HG02571 (cell line): Measurements from ENCODE around the gene S100G.
"Not testable (repeated sequence)": the region's sequence is repeated elsewhere in the genome, so short reads cannot be mapped to it uniquely, and the experiment has no call there.

Experiments used
- ATAC-seq: cut with Tn5 transposase; IDR thresholded peaks from one replicate; pipeline ENCODE4 v1.9.1; 2021; ENCODE audit warnings: mild to moderate bottlenecking, moderate library complexity; ENCODE audit not compliant: unreplicated experiment

Gene S100G, protein sequence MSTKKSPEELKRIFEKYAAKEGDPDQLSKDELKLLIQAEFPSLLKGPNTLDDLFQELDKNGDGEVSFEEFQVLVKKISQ

DNA sequence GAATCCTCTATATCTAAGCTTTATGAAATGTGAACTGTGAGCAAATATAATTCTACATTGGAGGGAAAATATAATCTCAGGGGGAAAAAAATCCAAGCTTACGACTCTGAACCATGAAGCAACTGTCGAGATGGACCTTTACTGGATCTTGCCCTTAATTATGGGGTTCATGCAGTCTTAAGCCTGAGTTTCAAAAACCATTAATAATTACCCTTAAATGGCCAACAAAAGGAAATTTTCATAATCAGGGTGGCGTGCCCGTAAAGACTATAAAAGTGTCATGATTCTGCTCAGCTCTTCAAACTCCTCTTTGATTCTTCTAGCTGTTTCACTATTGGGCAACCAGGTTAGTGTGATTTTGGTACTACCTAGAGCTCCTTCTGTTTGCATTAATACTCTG, at the start of gene S100G:
Gene S100G, plus strand, starts transcription at position 301 of the 400 bp plus-strand sequence. CDS start 849 bp downstream, outside the sequence.
- no peak for ATAC-seq

DNA sequence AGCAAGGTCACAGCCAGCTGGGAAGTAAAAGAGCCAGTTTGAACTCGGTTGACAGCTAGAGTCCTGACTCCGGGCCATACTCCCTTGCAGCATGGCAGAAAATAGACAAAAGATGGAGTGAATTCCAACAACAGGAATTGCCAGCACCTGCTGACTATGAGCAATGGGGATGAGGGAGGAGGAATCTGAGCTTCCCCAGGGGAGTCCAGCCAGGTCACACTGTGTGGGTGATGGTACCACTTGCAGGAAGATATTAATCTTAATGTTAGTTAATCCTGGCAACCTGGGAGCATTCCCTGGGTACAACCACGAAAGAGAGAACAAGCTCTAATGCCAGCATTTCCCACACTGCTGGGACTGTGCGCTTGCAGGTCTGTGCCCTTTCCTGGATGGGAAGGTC, 48.1 kb upstream of the S100G start:
- ATAC-seq, result no peak

DNA sequence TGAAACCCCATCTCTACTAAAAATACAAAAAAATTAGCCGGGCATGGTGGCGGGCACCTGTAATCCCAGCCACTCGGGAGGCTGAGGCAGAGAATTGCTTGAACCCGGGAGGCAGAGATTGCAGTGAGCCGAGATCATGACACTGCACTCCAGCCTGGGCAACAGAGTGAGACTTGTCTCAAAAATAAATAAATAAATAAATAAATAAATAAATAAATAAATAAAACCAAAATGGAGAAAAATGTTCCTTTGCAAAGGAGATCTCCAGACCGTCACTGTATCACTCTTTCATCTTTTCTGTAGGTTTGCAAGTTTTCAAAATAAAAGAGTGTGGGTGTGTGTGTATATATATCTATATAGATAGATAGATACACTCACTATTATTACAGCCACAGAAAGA, 46.7 kb upstream of the S100G start:
- ATAC-seq, result not testable (repeated sequence)

DNA sequence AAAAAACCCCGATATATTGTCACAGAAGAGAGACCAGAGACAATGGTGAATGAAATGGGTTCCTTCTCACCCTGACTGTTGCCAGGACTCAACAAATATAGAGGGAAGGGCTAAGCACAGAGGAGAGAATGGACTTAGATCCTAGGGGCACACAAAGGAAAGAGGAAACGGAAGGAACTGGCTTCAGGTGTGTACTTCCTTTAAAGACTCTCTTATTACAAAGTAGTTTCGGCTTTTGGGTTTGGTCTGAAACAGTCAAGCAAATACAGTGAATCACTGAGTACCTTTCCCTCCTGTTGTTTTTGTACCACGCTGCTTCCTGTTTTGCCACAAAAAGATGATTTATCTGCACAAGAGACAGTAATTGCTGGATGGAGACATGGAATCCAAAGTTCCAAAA, 46.1 kb upstream of the S100G start:
- no peak for ATAC-seq

DNA sequence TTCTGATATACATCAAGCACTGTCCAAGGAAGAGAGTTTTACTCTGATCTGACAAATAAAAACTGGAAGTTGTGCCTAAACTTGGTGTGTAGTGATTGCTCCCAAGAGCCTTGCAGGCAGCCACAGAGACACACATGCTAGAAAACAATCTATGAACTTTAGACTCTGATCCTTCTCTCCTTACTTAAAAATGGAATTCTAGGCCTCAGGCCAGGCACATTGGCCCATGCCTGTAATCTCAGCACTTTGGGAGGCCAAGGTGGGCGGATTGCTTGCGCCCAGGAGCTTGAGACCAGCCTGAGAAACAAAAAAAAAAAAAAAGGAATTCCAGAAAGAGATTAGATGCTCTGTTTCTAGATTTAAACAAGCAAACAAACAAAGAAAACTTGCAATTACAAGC, 45.6 kb upstream of the S100G start:
- ATAC-seq, result no peak

DNA sequence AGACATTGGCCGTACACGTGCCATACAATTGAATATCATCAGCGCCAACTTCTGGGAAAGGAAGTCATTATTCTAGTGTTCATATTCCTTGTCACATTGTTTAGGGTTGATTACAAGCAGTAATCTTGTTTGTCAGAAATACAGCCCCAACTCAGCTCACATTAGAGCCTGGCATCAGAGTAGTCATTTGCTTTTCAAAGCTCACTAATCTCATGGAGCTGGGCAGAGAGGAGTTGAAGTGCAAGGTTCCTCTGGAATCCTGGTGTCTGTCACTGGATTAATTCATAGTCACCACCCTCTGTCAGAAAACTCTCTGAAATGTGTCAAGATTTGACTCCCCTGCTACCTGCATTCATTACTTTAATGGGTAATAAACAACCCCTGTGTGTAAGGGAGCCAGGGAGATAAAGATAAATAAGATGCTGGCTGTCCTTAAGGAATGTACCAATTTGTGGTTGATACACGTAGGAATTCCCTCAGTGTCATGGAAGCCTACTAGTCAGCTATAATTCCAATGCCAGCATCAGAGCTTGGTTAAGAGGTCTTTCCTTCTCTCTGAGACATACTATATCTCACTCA, 43.7 kb upstream of the S100G start:
- ATAC-seq, result no peak

DNA sequence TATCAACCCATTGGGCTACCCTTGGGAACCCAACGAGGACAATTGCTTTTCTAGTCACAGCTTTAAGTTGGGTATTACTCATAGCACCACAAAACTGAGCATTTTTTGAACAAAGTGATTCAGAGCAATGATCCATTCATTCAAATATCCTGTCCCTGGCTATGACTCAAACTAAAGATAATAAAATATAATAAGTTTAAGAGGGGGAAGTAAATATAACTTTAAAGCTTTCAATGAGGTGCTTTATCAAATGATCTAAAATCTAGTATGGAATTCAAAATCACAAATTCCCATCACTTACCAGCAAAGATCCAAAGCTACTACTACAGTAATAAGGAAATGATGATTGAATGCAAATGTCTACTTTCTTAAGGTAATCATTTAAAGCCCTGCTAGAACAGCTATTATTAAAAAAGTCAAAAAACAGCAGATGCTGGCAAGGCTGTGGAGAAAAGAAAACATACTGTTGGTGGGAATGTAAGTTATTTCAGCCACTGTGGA, 39.8 kb upstream of the S100G start:
- no peak for ATAC-seq

DNA sequence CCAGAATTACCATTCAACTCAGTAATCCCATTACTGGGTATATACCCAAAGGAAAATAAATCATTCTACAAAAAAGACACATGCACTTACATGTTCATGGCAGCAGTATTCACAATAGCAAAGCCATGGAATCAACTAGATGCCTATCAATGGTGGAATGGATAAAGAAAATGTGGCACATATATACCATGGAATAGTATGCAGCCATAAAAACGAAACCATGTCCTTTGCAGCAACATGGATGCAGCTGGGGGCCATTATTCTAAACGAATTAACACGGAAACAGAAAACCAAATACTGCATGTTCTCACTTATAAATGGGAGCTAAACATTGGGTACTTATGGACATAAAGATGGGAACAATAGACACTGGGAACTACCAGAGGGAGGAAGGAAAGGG, 39.3 kb upstream of the S100G start:
- ATAC-seq, result not testable (repeated sequence)

DNA sequence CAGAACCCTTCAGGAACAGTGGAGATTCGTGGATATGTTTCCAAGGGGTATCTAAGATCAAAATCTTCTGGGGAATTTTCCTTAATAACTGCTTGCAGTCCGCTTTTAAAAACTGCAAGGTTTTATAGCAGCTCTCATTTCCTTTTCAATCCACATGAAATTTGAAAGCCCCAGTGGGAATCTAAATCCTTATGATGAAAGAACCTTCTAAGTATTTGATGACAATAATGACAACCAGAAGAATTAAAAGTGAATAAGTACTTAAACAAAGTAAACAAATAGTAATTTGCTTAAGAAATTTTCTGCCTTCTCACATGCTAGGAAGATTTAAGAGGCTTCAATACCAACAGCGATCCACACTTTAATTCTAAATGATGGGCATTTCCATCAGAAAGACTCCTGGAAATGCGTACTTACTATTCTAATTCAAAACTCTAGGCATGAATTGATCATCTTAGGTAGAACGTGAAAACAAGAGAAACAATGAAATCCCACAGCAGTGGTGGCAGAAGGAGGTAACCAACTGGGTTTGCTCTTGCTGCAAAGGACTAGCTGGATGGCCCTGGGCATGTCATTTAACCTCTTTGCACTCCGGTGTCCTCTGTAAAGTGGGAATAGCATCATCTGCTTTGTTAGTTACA, 37.6 kb upstream of the S100G start:
- no peak for ATAC-seq

DNA sequence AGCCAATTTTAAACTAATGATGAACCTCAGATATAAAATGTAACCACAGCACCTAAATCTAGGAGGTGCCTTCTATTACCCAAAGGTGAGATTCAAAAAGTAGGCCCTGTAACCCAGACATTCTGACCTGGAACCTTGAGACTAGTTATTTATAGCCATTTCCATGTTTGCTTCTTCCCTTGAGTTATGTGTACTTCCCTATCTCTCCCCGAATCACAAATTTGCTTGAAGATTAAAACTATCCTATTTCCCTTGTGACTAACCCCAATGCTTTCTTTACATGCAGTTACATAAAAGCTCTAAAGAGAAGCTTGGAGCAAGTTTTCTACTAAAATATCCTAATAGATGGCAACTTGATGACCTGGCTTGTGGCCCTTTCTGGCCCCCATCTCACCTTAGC, 32.6 kb upstream of the S100G start:
- no peak for ATAC-seq

DNA sequence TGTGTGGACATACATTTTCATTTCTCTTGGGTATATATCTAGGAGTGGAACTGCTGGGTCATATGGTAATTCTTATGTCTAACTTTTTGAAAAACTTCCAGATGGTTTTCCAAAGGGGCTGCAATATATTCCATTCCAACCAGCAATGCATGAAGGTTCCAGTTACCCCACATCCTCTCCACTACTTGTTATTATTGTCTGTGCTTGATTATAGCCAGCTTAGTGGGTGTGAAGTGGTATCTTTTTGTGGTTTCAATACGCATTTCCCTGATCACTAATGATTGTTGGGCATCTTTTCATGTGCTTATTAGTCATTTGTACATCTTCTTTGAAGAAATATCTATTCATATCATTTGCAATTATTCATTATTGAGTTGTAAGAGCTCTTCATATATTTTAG, 31.5 kb upstream of the S100G start:
- ATAC-seq, result no peak

DNA sequence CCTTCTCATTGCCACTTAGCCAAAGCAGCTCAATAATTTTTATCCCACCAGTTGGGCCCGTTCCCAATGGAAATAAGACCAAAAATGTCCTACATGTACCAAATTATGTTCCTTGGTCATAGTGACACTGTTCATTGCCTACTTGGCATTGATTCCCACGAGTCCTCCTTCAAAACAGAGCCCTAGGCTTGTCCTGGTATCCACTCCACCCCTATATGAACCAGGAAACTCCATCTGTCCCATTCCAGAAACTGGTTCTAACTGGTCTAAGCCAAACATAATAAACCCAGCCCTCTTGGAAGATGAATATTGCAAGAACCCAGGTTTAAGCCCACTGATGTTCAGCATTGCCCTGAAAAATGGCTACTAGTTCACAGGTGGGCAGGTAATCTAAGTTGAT, 30.9 kb upstream of the S100G start:
- no peak for ATAC-seq

DNA sequence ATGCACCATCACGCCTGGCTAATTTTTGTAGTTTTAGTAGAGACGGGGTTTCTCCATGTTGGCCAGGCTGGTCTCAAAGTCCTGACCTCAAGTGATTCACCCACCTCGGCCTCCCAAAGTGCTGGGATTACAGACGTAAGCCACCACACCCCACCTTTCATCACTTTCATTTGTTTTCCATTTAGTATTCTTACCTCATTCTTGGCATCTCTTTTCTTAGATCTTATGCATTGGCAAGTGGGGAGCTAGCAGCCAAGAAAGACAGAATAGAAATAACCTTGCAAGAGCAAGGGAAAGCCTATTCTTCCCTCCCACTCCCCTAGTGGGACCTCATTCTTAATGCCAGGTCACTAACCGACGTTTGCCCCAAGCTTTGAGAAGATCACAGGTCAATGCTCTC, 21.4 kb upstream of the S100G start:
- not testable (repeated sequence) for ATAC-seq

DNA sequence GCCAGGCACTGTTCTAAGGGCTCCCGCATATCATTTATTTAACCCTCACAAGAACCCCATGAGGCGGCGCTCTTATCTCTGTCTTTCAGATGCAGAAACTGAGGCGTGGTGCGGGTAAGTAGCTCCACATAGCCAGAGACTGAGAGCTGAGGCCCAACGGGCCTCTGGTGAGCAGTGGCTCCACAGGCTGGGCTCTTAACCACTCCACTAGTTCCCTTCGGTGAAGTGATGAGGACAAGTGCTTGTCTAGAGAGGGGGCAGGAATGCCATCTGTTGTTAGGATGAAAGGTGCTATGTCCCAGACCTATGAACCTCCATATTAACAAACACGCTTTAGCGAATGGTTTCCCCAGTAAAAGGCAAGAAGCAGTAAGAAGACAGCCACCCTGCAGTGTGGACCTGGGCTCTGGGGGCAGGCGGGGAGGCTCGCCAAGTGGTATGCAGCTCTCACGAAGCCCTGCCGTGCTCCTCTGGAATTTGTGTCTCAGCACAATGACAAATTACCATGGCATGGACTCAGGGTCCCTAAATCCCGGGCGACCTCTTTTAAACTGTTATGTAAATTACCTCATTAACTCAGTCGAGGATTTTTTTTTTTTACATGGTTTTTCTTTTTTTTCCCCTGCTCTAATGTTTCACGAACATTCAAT, 20.9 kb upstream of the S100G start:
- ATAC-seq, result no peak

DNA sequence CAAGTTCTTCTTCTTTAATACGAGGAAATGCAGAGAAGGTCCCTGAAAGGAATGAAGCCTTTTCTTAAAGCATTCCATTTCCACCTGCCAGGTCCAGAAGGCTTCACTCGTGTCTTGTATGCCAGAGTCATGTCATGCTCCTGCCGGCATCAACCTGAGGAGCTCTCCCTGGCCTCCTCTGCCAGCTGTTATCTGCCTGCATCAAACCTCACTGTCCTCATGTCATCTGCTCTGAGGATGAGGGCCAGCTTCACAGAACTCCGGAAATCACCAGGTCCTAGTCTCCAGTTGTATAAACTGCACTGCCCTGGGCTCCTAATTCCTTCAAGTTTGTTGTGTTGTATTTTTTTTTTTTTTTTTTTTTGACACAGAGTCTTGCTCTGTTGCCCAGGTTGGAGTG, 20.0 kb upstream of the S100G start:
- ATAC-seq, result no peak

DNA sequence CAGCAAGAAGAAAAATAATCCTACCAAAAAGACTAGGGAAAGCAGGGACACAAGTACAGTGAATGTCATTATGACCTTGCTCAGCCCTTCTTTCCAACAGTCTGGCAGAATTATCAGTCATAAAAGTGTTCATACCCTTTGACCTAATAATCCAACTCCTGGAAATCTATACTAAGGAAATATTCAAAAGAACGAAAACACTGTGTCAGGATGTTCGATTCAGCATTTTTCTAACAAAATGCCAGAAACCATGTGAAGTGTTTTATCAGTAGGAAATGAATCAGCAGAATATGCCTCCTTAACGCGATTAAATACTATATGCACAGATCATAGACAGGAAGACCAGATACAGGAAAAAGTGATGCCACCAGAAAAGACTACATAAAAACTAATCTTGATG, 16.2 kb upstream of the S100G start:
- no peak for ATAC-seq

DNA sequence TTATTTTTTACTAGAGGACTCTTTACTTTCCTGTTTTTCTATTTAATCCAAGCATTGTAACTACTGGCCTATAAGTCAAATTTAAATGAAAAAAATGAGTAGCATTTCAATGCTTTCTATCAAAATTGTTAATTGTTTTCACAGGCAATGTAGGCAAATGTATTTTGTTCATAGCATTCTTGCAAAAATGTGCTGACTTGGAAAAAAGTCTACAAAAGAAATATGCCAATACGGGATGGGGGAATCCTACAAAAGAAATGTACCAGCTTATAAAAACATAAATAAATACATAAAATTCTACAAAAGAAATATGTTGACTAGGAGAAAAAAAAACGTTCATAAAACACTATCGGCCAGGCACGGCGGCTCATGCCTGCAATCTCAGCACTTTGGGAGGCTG, 14.9 kb upstream of the S100G start:
- ATAC-seq, result no peak

DNA sequence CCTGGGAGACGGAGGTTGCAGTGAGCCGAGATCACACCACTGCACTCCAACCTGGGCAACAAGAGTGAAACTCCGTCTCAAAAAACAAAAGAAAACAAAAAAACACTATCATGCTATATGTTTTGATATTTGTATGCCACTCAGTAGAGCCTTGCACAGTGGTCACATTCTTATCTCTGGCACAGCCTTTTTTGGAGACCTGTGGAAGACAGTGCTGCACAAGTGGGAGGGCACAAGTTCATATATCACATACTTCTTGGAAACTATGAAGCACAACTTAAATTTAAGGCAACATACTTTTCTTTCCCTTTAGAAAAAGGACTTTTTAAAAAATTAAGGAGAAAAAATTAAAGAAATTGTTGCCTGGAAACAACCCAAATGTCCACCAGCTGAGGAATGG, 14.4 kb upstream of the S100G start:
- ATAC-seq, result no peak

DNA sequence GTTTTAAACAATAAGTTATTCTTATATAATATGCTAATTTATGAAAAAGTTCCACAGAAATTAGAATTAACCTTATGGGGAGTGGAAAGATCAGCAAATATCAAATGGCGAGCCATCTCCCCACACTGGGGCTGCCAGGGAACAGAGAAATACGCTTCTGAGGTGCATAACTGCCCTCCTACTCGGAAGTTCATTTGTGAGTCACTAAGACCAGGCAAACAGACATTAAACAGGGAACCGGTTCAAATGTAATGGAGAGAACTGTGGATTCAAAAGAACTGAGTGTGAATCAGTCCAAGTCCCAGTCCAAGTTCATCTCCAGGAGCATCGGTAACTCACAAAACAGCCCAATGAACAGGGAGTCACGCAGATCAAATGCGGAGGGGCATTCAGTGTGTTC, 11.4 kb upstream of the S100G start:
- no peak for ATAC-seq

DNA sequence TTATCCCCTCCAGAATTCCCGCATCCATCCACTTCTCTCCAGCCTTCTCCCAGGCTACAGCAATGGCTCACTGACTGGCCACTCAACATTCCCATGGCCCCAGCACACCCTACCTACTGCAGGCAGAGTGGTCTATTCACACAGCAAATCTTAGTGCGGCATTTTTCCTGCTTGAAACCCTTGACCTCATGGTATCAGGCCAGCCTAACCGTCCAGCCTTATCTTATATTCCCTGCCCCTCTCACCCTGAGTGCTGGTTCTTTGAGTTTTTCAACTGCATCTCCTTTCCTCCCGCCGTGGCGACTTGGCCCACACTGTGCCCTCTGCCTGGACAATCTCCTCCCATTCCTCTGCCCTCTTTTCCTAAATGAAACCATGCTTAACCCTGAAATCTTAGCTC, 10.0 kb upstream of the S100G start:
- ATAC-seq, result no peak

DNA sequence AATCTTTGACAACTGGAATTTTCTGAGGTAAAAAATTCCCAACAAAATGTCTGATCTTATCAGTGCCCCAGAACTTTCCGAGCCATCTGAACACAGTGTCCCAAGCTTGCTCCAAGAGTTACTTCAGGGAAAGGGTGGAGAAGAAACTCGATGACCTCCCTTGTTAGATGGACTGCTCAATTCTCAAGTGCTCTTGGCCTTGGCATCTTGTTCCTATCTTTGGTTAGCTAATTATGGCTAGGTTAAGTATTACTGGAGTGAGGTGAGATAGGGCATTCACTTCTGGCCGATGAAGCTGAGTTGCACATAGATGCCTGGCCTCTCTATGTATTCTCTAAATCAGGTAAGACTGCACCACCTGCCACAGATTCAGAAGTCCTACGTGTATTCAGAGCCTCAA, 9.1 kb upstream of the S100G start:
- no peak for ATAC-seq

DNA sequence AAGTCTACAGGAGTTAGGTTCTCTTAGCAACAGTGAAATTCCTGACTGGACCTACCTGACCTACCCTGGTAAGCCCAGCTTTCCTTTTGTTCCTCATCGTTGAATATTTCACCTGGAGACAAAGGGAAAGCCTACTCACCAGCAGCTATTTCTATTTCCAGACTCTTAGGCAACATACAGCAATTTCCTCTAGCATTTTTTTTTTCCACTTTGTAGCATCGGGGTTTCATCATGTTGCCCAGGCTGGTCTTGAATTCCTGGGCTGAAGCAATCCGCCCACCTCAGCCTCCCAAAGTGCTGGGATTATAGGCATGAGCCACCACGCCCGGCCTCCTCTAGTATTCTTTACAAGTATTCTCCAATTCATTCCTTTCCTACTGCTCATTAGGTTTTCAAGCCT, 6.8 kb upstream of the S100G start:
- ATAC-seq, result no peak
